Endothelial cell of umbilical vein (primary cell): ENCODE data around the gene DVL1. TPM values are rescaled to one million over a fixed set of nuclear protein-coding genes. Genes with fewer than 3 reads are reported as not detected.

Source experiments
- BruUV-seq: library from RNA; stranded (reverse); fragments of 400-500 nt; replicated peaks from 2 replicates; lab custom pipeline; 2021; lab: Mats Ljungman, UMichigan
- CTCF ChIA-PET: fragments of 300-600, 350-600 bp; sonication (Branson Sonifier 250); formaldehyde crosslinking; loops from one replicate; lab custom pipeline; 2021; ENCODE audit warnings: antibody characterized with exemption, inconsistent platforms; lab: Charles Lee
- POLR2A ChIA-PET: fragments of 300-600, 350-600 bp; sonication (Branson Sonifier 250); formaldehyde crosslinking; loops from one replicate; lab custom pipeline; 2021; ENCODE audit warnings: antibody characterized with exemption, inconsistent platforms; lab: Charles Lee
- DNase-seq: peaks from one replicate; pipeline ENCODE4 v3.0.0-alpha.2; 2011; ENCODE audit warnings: low read depth, low spot score
- FAIRE-seq: peaks from 2 replicates; lab custom pipeline; 2011; peaks lifted over from hg19 to GRCh38; lab: Jason Lieb, UNC
- H2AFZ ChIP-seq: 2 replicates; pipeline ENCODE4 v1.6.0; 2012; ENCODE audit warnings: low read depth, low read length, control low read depth, inconsistent platforms
- H3K27ac ChIP-seq: 2 replicates; pipeline ENCODE4 v1.5.1; 2011; ENCODE audit warnings: low read depth, mild to moderate bottlenecking, control low read depth, low read length, moderate library complexity; ENCODE audit not compliant: insufficient read depth
- H3K27me3 ChIP-seq, 2 experiments: 2 replicates each; pipeline versions ENCODE4 v1.6.0 to v1.6.1; 2011; ENCODE audit warnings: low read length in 2 of 2, mixed read lengths in 1 of 2; ENCODE audit not compliant: control insufficient read depth in 2 of 2, insufficient read depth in 2 of 2
- H3K36me3 ChIP-seq, 2 experiments: 2 replicates in 1 of 2; 3 replicates in 1 of 2; pipeline ENCODE4 v1.5.1; 2011; ENCODE audit warnings: low read length in 2 of 2, mild to moderate bottlenecking in 1 of 2, moderate library complexity in 1 of 2; ENCODE audit not compliant: control insufficient read depth in 2 of 2, insufficient read depth in 2 of 2; ENCODE audit errors: extremely low read depth in 1 of 2
- H3K4me1 ChIP-seq: 3 replicates; pipeline ENCODE4 v1.5.1; 2011; ENCODE audit warnings: mild to moderate bottlenecking, low read length; ENCODE audit not compliant: control insufficient read depth, insufficient read depth; ENCODE audit errors: extremely low read depth
- H3K4me2 ChIP-seq: 2 replicates; pipeline ENCODE4 v1.6.1; 2011; ENCODE audit warnings: low read length, control low read depth, mixed read lengths; ENCODE audit not compliant: insufficient read depth
- H3K4me3 ChIP-seq, 3 experiments: fragments of 200-600 bp in 1 of 3; sonication (generic), shearing (Covaris generic) in 1 of 3; replicated peaks in 1 of 3; 2 replicates each; pipeline ENCODE4 v1.5.1; 2011 to 2016; ENCODE audit warnings: control low read depth in 3 of 3, low read length in 3 of 3, mild to moderate bottlenecking in 2 of 3, inconsistent platforms in 1 of 3, low read depth in 1 of 3, moderate library complexity in 1 of 3; ENCODE audit not compliant: insufficient read depth in 1 of 3
- H3K79me2 ChIP-seq: 2 replicates; pipeline ENCODE4 v1.6.0; 2012; ENCODE audit warnings: low read length, inconsistent platforms; ENCODE audit not compliant: control insufficient read depth, insufficient read depth
- H3K9ac ChIP-seq: replicated peaks from 2 replicates; pipeline ENCODE3; 2011; ENCODE audit warnings: low read length, control low read depth; ENCODE audit not compliant: insufficient read depth; ENCODE audit errors: extremely low read depth
- H3K9me1 ChIP-seq: replicated peaks from 3 replicates; pipeline ENCODE4 v1.6.0; 2011; ENCODE audit warnings: mild to moderate bottlenecking, low read length; ENCODE audit not compliant: control insufficient read depth, insufficient read depth; ENCODE audit errors: extremely low read depth
- H3K9me3 ChIP-seq: replicated peaks from 2 replicates; pipeline ENCODE4 v1.5.1; 2012; ENCODE audit warnings: low read length, inconsistent platforms; ENCODE audit not compliant: control insufficient read depth, insufficient read depth
- H4K20me1 ChIP-seq: replicated peaks from 2 replicates; pipeline ENCODE3; 2011; ENCODE audit warnings: mild to moderate bottlenecking, low read length; ENCODE audit not compliant: control insufficient read depth, insufficient read depth; ENCODE audit errors: extremely low read depth
- CTCF ChIP-seq, 2 donors: IDR thresholded peaks; 1 replicate in 1 of 2; 2 replicates in 1 of 2; pipeline ENCODE4 v1.5.1; 2011; ENCODE audit warnings: low read length in 2 of 2, mild to moderate bottlenecking in 2 of 2, moderate library complexity in 2 of 2, control low read depth in 1 of 2, inconsistent platforms in 1 of 2, low read depth in 1 of 2; ENCODE audit not compliant: insufficient read depth in 1 of 2; ENCODE audit errors: extremely low read depth in 1 of 2
- EZH2 ChIP-seq: IDR thresholded peaks from 2 replicates; pipeline ENCODE4 v1.6.1; 2012; ENCODE audit warnings: borderline replicate concordance, low read depth, mild to moderate bottlenecking, moderate library complexity, low read length, inconsistent platforms; ENCODE audit not compliant: severe bottlenecking
- FOS ChIP-seq: IDR thresholded peaks from 2 replicates; pipeline ENCODE4 v1.6.1; 2011; ENCODE audit warnings: mild to moderate bottlenecking, low read length, moderate library complexity, borderline replicate concordance; ENCODE audit not compliant: insufficient read depth
- GATA2 ChIP-seq: IDR thresholded peaks from 2 replicates; pipeline ENCODE4 v1.7.0; 2011; ENCODE audit warnings: low read depth, mild to moderate bottlenecking, moderate library complexity, mixed read lengths, low read length; ENCODE audit not compliant: insufficient read length, insufficient read depth
- JUN ChIP-seq: IDR thresholded peaks from 2 replicates; pipeline ENCODE4 v1.6.1; 2011; ENCODE audit warnings: borderline replicate concordance, low read depth; ENCODE audit not compliant: insufficient read length, insufficient read depth
- MYC ChIP-seq: IDR thresholded peaks from one replicate; pipeline ENCODE4 v1.6.1; 2011; ENCODE audit warnings: mild to moderate bottlenecking, low read depth, low read length
- POLR2A ChIP-seq: IDR thresholded peaks from 2 replicates; pipeline ENCODE4 v1.6.1; 2012; ENCODE audit warnings: low read depth, mild to moderate bottlenecking, control low read depth, low read length
- POLR2AphosphoS5 ChIP-seq: IDR thresholded peaks from 2 replicates; pipeline ENCODE4 v1.6.1; 2012; ENCODE audit warnings: low read depth, mild to moderate bottlenecking, control low read depth, low read length, moderate library complexity; ENCODE audit not compliant: insufficient read depth
- dilution Hi-C: fragments of 300-500 bp; cut with MboI; formaldehyde crosslinking; loops from one replicate; pipeline ENCODE4 v1.15.0; 2019; ENCODE audit warnings: low sequenced_read_pairs; ENCODE audit not compliant: extremely low pct_ligation_motif_present
- intact Hi-C: fragments of 100-400 bp; cut with micrococcal nuclease; formaldehyde crosslinking; loops from one replicate; pipeline ENCODE4 v1.10.0; 2022
- polyA plus RNA-seq, 4 experiments: library from polyadenylated mRNA; depleted of rRNA in 3 of 4; stranded (reverse) in 3 of 4; unstranded in 1 of 4; fragments of >200 nt; gene quantifications; 2 replicates each; pipeline versions ENCODE4 v1.2.1 to v1.2.3, GENCODE V29; 2011 to 2012; ENCODE audit warnings: missing spikeins in 1 of 4
- total RNA-seq: library from RNA; stranded (reverse); gene quantifications from 2 replicates; pipeline ENCODE4 v1.2.3, GENCODE V29; 2021
- TF ChIP-seq, protein P1 (sequence below): IDR thresholded peaks from 2 replicates; pipeline ENCODE4 v1.6.1; 2011; ENCODE audit not compliant: insufficient read depth, insufficient read length

Gene DVL1
- total and polyA plus RNA-seq, 2 donors (not counting 3 experiments of a cell fraction or from before 2014, with no cell fraction given), result 26.8 to 36.5 TPM

DNA sequence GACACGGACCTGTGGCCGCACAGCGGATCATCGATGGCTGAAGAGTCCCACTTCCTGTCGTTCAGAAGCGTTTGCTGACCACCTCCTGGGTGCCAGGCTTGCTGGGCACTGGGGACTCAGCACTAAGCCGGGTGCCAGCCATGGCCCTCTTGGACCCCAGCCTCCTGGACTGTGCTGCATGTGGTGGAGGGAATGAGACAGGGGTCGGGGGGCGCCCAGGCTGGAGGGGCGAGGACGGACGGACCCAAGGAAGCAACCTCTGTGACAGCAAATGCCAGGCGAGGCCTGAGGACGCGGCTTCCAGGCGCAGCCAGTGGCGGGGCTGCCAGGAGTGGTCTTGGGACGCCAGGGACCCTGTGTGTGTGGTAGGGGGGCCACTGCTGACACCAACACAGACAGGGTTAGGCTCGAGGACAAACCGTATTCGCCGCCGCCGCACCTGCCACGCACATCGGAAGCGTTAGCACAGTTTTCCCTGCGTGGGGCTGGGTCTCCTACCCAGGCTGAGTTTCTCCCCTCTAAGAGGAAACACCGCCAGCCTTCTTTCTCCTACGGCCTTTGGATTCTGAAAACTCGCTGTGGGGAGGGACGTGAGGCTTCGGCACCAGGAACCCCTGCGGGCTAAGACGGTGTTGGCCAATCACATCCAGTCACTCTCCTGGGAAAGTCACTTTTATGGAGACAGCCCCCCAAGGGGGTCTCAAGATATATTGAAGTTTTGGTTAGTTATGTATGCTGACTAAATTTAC, 12.2 kb upstream of the DVL1 start:
- Histone ChIP-seq H3K4me1 (no peaks in the 10 kb centered on the region), H3K4me3 (no peak overlapping the region)

More for the DNA sequence above, 12.2 kb upstream of the DVL1 start:
- Histone ChIP-seq H3K9me1 (no peaks in the 10 kb centered on the region), H3K4me2 (no peak overlapping the region), H3K9ac (no peak overlapping the region), H3K79me2 (no peaks in the 10 kb centered on the region), H4K20me1 (no peaks in the 10 kb centered on the region), H3K36me3 (no peaks in the 10 kb centered on the region), H3K9me3 (peaks cover 3% of the 10 kb centered on the region), H3K27me3 (no peaks in the 10 kb centered on the region), H2AFZ (no peak overlapping the region), H3K27ac (no peak overlapping the region)
- FAIRE-seq (no peak), DNase-seq (no peak)
- ChIA-PET POLR2A (no interaction called here), CTCF (interaction anchor here (1.6 kb wide), 1 partner anchor 11 kb away, joined by 5 read pairs; no protein-coding TSS in a partner anchor)
- TF ChIP-seq JUN (no peak), FOS (no peak), CTCF (IDR thresholded peaks at IDR 0.05; ENCODE audit: extremely low read depth in 1 of 2, insufficient read depth in 1 of 2, low read depth in 1 of 2, low read length in 2 of 2) (no peak), POLR2A (no peak), EZH2 (no peak), MYC (no peak), GATA2 (no peak), POLR2AphosphoS5 (no peak)
- TF ChIP-seq, protein P1, sequence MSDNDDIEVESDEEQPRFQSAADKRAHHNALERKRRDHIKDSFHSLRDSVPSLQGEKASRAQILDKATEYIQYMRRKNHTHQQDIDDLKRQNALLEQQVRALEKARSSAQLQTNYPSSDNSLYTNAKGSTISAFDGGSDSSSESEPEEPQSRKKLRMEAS, result no peak
- intact Hi-C loops, result no loop called here
- dilution Hi-C loops, result no loop called here
- no TSS peak for BruUV-seq
